ENCODE results near the gene CD81.
"Not testable (repeated sequence)": the region's sequence is repeated elsewhere in the genome, so short reads cannot be mapped to it uniquely, and the experiment has no call there.

Gene CD81

GRCh38 chr11:2355000-2355644 lies 22.0 kb upstream of the CD81 start:
- in situ Hi-C loops (cut with MboI; ENCODE audit: low sequenced_read_pairs), result no loop called here

- in situ Hi-C loops (cut with MboI; ENCODE audit: low sequenced_read_pairs), result no loop called here
Observed at GRCh38 chr11:2357246-2357645, 19.9 kb upstream of the CD81 start.

- in situ Hi-C loops (cut with MboI; ENCODE audit: low sequenced_read_pairs), result not testable (repeated sequence)
Observed at GRCh38 chr11:2357651-2358050, 19.5 kb upstream of the CD81 start.

GRCh38 chr11:2358754-2359442 lies 18.2 kb upstream of the CD81 start:
- in situ Hi-C loops (cut with MboI; ENCODE audit: low sequenced_read_pairs), result no loop called here

GRCh38 chr11:2359557-2359956 lies 17.6 kb upstream of the CD81 start:
- in situ Hi-C loops (cut with MboI; ENCODE audit: low sequenced_read_pairs), result no loop called here

GRCh38 chr11:2360081-2360642 lies 16.9 kb upstream of the CD81 start:
- in situ Hi-C loops (cut with MboI; ENCODE audit: low sequenced_read_pairs), result no loop called here

- in situ Hi-C loops (cut with MboI; ENCODE audit: low sequenced_read_pairs), result no loop called here
Observed at GRCh38 chr11:2361565-2361964, 15.5 kb upstream of the CD81 start.

- in situ Hi-C loops (cut with MboI; ENCODE audit: low sequenced_read_pairs), result no loop called here
Observed at GRCh38 chr11:2362414-2362813, 14.7 kb upstream of the CD81 start.

- in situ Hi-C loops (cut with MboI; ENCODE audit: low sequenced_read_pairs), result no loop called here
Observed at GRCh38 chr11:2363130-2363529, 14.0 kb upstream of the CD81 start.

GRCh38 chr11:2363577-2364370 lies 13.3 kb upstream of the CD81 start:
- in situ Hi-C loops (cut with MboI; ENCODE audit: low sequenced_read_pairs), result no loop called here

GRCh38 chr11:2364386-2364785 lies 12.7 kb upstream of the CD81 start:
- in situ Hi-C loops (cut with MboI; ENCODE audit: low sequenced_read_pairs), result not testable (repeated sequence)

- in situ Hi-C loops (cut with MboI; ENCODE audit: low sequenced_read_pairs), result no loop called here
Observed at GRCh38 chr11:2365571-2366210, 11.4 kb upstream of the CD81 start.

GRCh38 chr11:2366276-2366675 lies 10.8 kb upstream of the CD81 start:
- in situ Hi-C loops (cut with MboI; ENCODE audit: low sequenced_read_pairs), result no loop called here

GRCh38 chr11:2366733-2367132 lies 10.4 kb upstream of the CD81 start:
- in situ Hi-C loops (cut with MboI; ENCODE audit: low sequenced_read_pairs), result no loop called here

GRCh38 chr11:2367266-2368160 lies 9.6 kb upstream of the CD81 start:
- in situ Hi-C loops (cut with MboI; ENCODE audit: low sequenced_read_pairs), result no loop called here

- in situ Hi-C loops (cut with MboI; ENCODE audit: low sequenced_read_pairs), result no loop called here
Observed at GRCh38 chr11:2368178-2368850, 8.8 kb upstream of the CD81 start.

GRCh38 chr11:2368851-2369180 lies 8.3 kb upstream of the CD81 start:
- in situ Hi-C loops (cut with MboI; ENCODE audit: low sequenced_read_pairs), result no loop called here

GRCh38 chr11:2369320-2369719 lies 7.8 kb upstream of the CD81 start:
- in situ Hi-C loops (cut with MboI; ENCODE audit: low sequenced_read_pairs), result no loop called here

GRCh38 chr11:2369896-2370295 lies 7.2 kb upstream of the CD81 start:
- in situ Hi-C loops (cut with MboI; ENCODE audit: low sequenced_read_pairs), result no loop called here

Measured in HL-60/S4 treated with phorbol 12-myristate 13-acetate at 8.2 ng/mL for 4 days and 3 days (cell line).